ENCODE measurements around the gene VEGFC. TPM values are rescaled to one million over a fixed set of nuclear protein-coding genes. Genes with fewer than 3 reads are reported as not detected.

The VEGFC gene
- total RNA-seq, 1 experiment from 2014 or later = 1.2 TPM

DNA sequence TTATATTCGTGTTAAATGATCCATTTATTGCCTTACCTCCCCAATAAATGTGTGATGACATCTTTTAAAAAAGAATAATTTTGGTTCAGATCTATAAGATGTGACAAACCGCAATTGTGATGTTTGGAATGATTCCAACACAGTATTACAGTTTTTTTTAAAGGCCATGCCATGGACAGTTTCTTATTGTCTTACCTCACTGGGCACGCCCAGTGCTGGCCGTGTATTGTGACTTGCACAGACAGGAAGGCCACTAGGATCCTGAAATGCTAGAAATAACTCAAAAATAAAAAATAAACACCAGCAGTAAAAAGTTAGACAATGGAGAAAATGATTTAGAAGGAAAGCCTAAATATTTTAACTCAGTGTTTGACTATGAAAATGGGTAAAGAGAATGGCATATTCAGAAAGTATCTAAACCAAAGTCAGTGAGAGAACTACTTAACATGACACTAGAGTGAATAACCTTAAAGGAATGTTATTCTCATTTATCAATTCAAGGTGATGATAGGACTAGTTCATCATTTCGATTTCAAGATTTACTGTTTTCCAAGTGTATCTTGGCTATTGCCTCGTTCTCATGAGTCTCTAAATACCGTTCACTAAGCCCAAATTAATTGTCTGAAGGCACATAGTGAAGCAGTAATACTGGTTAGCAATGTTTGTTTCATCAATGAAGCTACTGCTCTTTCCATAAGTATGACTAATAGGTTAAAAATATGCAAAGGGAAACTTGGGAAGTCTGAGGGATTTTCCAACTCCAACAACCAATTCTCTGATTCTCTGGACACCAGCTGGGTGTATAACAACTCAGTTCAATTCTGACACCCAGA lies 46.1 kb upstream of the VEGFC start:
- H3K27ac Mint-ChIP-seq (ENCODE audit: unreplicated experiment) = no peak overlapping the region
- no peaks in the 10 kb centered on the region for H3K36me3 Mint-ChIP-seq (ENCODE audit: insufficient read depth, unreplicated experiment)
- CTCF ChIA-PET = no interaction called here
- intact Hi-C loops (cut with micrococcal nuclease; ENCODE audit: unreplicated experiment) = no loop called here
- BruUV-seq (replicated peaks) = no TSS peak
- H3K4me1 Mint-ChIP-seq (ENCODE audit: low read depth, unreplicated experiment) = peaks cover 16% of the 10 kb centered on the region
- TF ChIP-seq CTCF (IDR thresholded peaks at IDR 0.05; ENCODE audit: unreplicated experiment) = no peak
- no peaks in the 10 kb centered on the region for H3K27me3 Mint-ChIP-seq (ENCODE audit: unreplicated experiment)
- no peaks in the 10 kb centered on the region for H3K9me3 Mint-ChIP-seq (ENCODE audit: low read depth, unreplicated experiment)
- DNase-seq = no peak
- H3K4me3 Mint-ChIP-seq (ENCODE audit: low read depth, unreplicated experiment) = no peak overlapping the region

DNA sequence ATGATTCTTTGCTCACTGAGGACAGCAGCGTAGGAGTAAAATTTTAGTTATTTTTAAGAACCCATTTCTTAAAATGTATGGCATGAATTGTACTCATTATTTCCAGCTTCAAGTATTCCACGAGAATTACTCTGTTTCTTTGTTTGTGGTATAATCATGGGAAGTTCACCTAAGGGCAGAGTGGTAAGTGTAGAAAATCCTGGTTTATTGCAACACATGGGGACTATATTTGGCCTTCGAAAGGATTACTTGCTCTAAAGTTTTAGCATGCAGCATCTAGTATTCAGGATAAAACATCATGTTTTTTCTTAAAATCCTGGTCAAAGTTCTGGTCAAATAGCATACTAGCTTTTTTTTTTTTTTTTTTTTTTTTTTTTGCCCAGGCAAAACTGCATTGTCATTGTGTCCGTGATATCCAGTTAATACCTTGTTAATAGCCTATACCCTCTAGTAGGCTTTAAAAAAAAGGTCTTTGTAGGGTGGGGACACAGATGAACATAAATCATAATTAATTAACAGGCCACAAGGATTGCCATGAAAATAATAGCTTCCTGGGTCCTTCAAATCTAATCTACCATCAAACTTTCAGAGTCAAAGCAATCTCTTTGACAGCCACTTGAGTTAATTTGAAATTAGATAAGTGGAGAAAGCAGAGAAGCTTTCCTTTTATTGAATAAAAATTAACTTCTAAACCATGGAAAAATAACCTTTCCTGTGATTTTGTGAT lies 44.6 kb upstream of the VEGFC start:
- no peak for TF ChIP-seq CTCF (IDR thresholded peaks at IDR 0.05; ENCODE audit: unreplicated experiment)
- Mint-ChIP-seq H3K27ac (ENCODE audit: unreplicated experiment) (no peak overlapping the region), H3K4me3 (ENCODE audit: low read depth, unreplicated experiment) (no peak overlapping the region), H3K27me3 (ENCODE audit: unreplicated experiment) (no peaks in the 10 kb centered on the region), H3K4me1 (ENCODE audit: low read depth, unreplicated experiment) (peaks cover 16% of the 10 kb centered on the region), H3K36me3 (ENCODE audit: insufficient read depth, unreplicated experiment) (no peaks in the 10 kb centered on the region), H3K9me3 (ENCODE audit: low read depth, unreplicated experiment) (no peaks in the 10 kb centered on the region)
- CTCF ChIA-PET = interaction anchor here (0.7 kb wide), 2 partner anchors 201 to 248 kb away, joined by 4 to 8 read pairs; no protein-coding TSS in a partner anchor
- no peak for DNase-seq
- BruUV-seq (replicated peaks) = no TSS peak
- intact Hi-C loops (cut with micrococcal nuclease; ENCODE audit: unreplicated experiment) = no loop called here

DNA sequence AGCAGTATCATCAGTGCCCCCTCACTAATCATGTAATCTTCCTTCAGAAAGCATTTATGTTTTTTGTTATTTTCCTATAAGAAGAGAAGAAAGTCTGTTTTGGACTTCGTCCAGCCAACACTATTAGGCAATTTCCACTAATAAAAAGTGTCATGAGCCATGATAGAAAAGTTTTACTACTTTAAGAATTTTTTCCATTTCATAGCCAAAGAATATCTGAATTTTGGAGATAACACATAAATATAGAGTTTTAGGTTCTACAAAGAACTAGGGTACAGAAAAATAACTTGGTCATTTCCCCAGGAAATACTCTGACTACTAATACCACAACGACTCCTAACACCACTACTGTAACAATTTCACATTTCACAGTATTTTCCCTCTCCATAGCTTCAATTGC lies 41.8 kb upstream of the VEGFC start:
- Mint-ChIP-seq H3K4me3 (ENCODE audit: low read depth, unreplicated experiment) (no peak overlapping the region), H3K27me3 (ENCODE audit: unreplicated experiment) (no peaks in the 10 kb centered on the region), H3K4me1 (ENCODE audit: low read depth, unreplicated experiment) (peaks cover 3% of the 10 kb centered on the region), H3K9me3 (ENCODE audit: low read depth, unreplicated experiment) (no peaks in the 10 kb centered on the region), H3K36me3 (ENCODE audit: insufficient read depth, unreplicated experiment) (no peaks in the 10 kb centered on the region), H3K27ac (ENCODE audit: unreplicated experiment) (no peak overlapping the region)
- no TSS peak for BruUV-seq (replicated peaks)
- intact Hi-C loops (cut with micrococcal nuclease; ENCODE audit: unreplicated experiment) = no loop called here
- TF ChIP-seq CTCF (IDR thresholded peaks at IDR 0.05; ENCODE audit: unreplicated experiment) = no peak
- CTCF ChIA-PET = no interaction called here
- no peak for DNase-seq

- DNase-seq = no peak
- no peak overlapping the region for H3K27ac Mint-ChIP-seq (ENCODE audit: unreplicated experiment)
- intact Hi-C loops (cut with micrococcal nuclease; ENCODE audit: unreplicated experiment) = no loop called here
- H3K36me3 Mint-ChIP-seq (ENCODE audit: insufficient read depth, unreplicated experiment) = no peaks in the 10 kb centered on the region
- H3K4me1 Mint-ChIP-seq (ENCODE audit: low read depth, unreplicated experiment) = no peaks in the 10 kb centered on the region
- TF ChIP-seq CTCF (IDR thresholded peaks at IDR 0.05; ENCODE audit: unreplicated experiment) = no peak
- no peaks in the 10 kb centered on the region for H3K27me3 Mint-ChIP-seq (ENCODE audit: unreplicated experiment)
- CTCF ChIA-PET = no interaction called here
- no peaks in the 10 kb centered on the region for H3K9me3 Mint-ChIP-seq (ENCODE audit: low read depth, unreplicated experiment)
- BruUV-seq (replicated peaks) = no TSS peak
- H3K4me3 Mint-ChIP-seq (ENCODE audit: low read depth, unreplicated experiment) = no peak overlapping the region
Measured at GRCh38 chr4:176833400-176834175, 40.9 kb upstream of the VEGFC start.

Data from Calu3 (cell line).